HL-60 (cell line): ENCODE data around the gene DOP1B.

ENCODE experiments used
- CTCF ChIP-seq: IDR thresholded peaks from one replicate; pipeline ENCODE4 v1.5.1; 2011; ENCODE audit warnings: low read length, control low read depth, inconsistent platforms; ENCODE audit not compliant: insufficient read depth
- GABPA ChIP-seq: IDR thresholded peaks from 2 replicates; pipeline ENCODE4 v1.6.1; 2012; ENCODE audit warnings: low read depth
- POLR2AphosphoS5 ChIP-seq: IDR thresholded peaks from 2 replicates; pipeline ENCODE4 v1.6.1; 2012; ENCODE audit warnings: low read depth
- TF ChIP-seq, protein P1 (sequence below): IDR thresholded peaks from 2 replicates; pipeline ENCODE4 v1.6.1; 2012; ENCODE audit warnings: low read depth; ENCODE audit not compliant: insufficient replicate concordance

- TF ChIP-seq CTCF (no peak), GABPA (no peak), POLR2AphosphoS5 (peak; percentile 82)
- TF ChIP-seq, protein P1, sequence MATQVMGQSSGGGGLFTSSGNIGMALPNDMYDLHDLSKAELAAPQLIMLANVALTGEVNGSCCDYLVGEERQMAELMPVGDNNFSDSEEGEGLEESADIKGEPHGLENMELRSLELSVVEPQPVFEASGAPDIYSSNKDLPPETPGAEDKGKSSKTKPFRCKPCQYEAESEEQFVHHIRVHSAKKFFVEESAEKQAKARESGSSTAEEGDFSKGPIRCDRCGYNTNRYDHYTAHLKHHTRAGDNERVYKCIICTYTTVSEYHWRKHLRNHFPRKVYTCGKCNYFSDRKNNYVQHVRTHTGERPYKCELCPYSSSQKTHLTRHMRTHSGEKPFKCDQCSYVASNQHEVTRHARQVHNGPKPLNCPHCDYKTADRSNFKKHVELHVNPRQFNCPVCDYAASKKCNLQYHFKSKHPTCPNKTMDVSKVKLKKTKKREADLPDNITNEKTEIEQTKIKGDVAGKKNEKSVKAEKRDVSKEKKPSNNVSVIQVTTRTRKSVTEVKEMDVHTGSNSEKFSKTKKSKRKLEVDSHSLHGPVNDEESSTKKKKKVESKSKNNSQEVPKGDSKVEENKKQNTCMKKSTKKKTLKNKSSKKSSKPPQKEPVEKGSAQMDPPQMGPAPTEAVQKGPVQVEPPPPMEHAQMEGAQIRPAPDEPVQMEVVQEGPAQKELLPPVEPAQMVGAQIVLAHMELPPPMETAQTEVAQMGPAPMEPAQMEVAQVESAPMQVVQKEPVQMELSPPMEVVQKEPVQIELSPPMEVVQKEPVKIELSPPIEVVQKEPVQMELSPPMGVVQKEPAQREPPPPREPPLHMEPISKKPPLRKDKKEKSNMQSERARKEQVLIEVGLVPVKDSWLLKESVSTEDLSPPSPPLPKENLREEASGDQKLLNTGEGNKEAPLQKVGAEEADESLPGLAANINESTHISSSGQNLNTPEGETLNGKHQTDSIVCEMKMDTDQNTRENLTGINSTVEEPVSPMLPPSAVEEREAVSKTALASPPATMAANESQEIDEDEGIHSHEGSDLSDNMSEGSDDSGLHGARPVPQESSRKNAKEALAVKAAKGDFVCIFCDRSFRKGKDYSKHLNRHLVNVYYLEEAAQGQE, result peak; percentile 54
These were observed 6.6 kb upstream of the DOP1B start for GRCh38 chr21:36149788-36150711.
